ENCODE data around the gene SPINT1.

GRCh38 chr15:40823572-40824343 is 20.1 kb upstream of the SPINT1 start:
- TF ChIP-seq CTCF (IDR thresholded peaks at IDR 0.05; ENCODE audit: low read depth, low read length) (no peak), EZH2phosphoT487 (IDR thresholded peaks at IDR 0.05; ENCODE audit: low read depth) (no peak)
